Left ventricle myocardium inferior (tissue), 1 donor: Measurements from ENCODE around the gene INPP1. TPM values are rescaled to one million over a fixed set of nuclear protein-coding genes. Genes with fewer than 3 reads are reported as not detected.
A peak's percentile ranks its signal among the peaks of the same experiment; 100 is the strongest.

Experiments
- DNase-seq: peaks from one replicate; pipeline ENCODE4 v3.0.0-alpha.2; 2020
- H3K27ac ChIP-seq: fragments of 200-600 bp; replicated peaks from 2 replicates; pipeline ENCODE4 v1.8.0; 2021
- H3K27me3 ChIP-seq: fragments of 200-600 bp; 2 replicates; pipeline ENCODE4 v1.8.0; 2021; ENCODE audit warnings: low read depth
- H3K36me3 ChIP-seq: fragments of 200-600 bp; 2 replicates; pipeline ENCODE4 v1.8.0; 2021
- H3K4me1 ChIP-seq: fragments of 200-600 bp; 2 replicates; pipeline ENCODE4 v1.8.0; 2021
- H3K4me3 ChIP-seq: fragments of 200-600 bp; 2 replicates; pipeline ENCODE4 v1.8.0; 2021; ENCODE audit warnings: mild to moderate bottlenecking, moderate library complexity
- H3K9me3 ChIP-seq: fragments of 200-600 bp; replicated peaks from 2 replicates; pipeline ENCODE4 v1.8.0; 2021
- CTCF ChIP-seq: fragments of 200-600 bp; IDR thresholded peaks from 2 replicates; pipeline ENCODE4 v1.8.0; 2021; ENCODE audit warnings: antibody characterized with exemption, mild to moderate bottlenecking, borderline replicate concordance
- intact Hi-C: fragments of 100-400 bp; cut with micrococcal nuclease; formaldehyde crosslinking; loops from one replicate; pipeline ENCODE4 v1.11.0; 2022
- total RNA-seq: library from RNA; stranded (reverse); fragmentation: NEBNext Ultra II Directional; extraction: Animal tissue kit (Norgen Biotek cat#: 25700); gene quantifications from one replicate; pipeline ENCODE4 v1.2.1, GENCODE V29; 2021
- donor health status: DM: no; HTN: yes; CAD: no; lungs with severe emphysema.

INPP1 gene
- total RNA-seq, 1 donor from 2014 or later, result 15.0 TPM

- Histone ChIP-seq H3K9me3 (no peaks in the 10 kb centered on the region), H3K4me1 (peaks cover 50% of the 10 kb centered on the region), H3K36me3 (no peaks in the 10 kb centered on the region), H3K27me3 (no peaks in the 10 kb centered on the region), H3K4me3 (peak overlapping the region; percentile 92), H3K27ac (peak overlapping the region; percentile 89)
- no peak for DNase-seq
- TF ChIP-seq CTCF, result no peak
- intact Hi-C loops, result loop anchor here (5.0 kb wide), 1 partner anchor 57 kb away; no protein-coding TSS in a partner anchor
Measured at GRCh38 chr2:190410166-190410565, 66.8 kb downstream of the INPP1 start.

- intact Hi-C loops, result loop anchor here (5.0 kb wide), 1 partner anchor 54 kb away; no protein-coding TSS in a partner anchor
- Histone ChIP-seq H3K4me1 (peaks cover 61% of the 10 kb centered on the region), H3K9me3 (no peaks in the 10 kb centered on the region), H3K27me3 (no peaks in the 10 kb centered on the region), H3K4me3 (no peak overlapping the region), H3K36me3 (no peaks in the 10 kb centered on the region), H3K27ac (no peak overlapping the region)
- no peak for DNase-seq
- TF ChIP-seq CTCF, result no peak
Measured at GRCh38 chr2:190412966-190413365, 69.6 kb downstream of the INPP1 start.

GRCh38 chr2:190413421-190413820 lies 70.0 kb downstream of the INPP1 start:
- TF ChIP-seq CTCF, result no peak
- Histone ChIP-seq H3K4me1 (peaks cover 59% of the 10 kb centered on the region), H3K9me3 (no peaks in the 10 kb centered on the region), H3K36me3 (no peaks in the 10 kb centered on the region), H3K27me3 (no peaks in the 10 kb centered on the region), H3K27ac (peak overlapping the region; percentile 29), H3K4me3 (no peak overlapping the region)
- intact Hi-C loops, result loop anchor here (5.0 kb wide), 1 partner anchor 54 kb away; no protein-coding TSS in a partner anchor
- no peak for DNase-seq

GRCh38 chr2:190415251-190415650 lies 71.9 kb downstream of the INPP1 start:
- H3K27ac ChIP-seq, result peak overlapping the region; percentile 37

GRCh38 chr2:190415794-190416775 lies 72.7 kb downstream of the INPP1 start:
- Histone ChIP-seq H3K4me3 (no peak overlapping the region), H3K9me3 (no peaks in the 10 kb centered on the region), H3K4me1 (peaks cover 37% of the 10 kb centered on the region), H3K27ac (peak overlapping the region; percentile 37), H3K36me3 (no peaks in the 10 kb centered on the region), H3K27me3 (no peaks in the 10 kb centered on the region)
- intact Hi-C loops, result no loop called here
- TF ChIP-seq CTCF, result no peak
- no peak for DNase-seq

More at GRCh38 chr2:190415251-190415650, 71.9 kb downstream of the INPP1 start:
- H3K36me3 ChIP-seq, result no peaks in the 10 kb centered on the region
- H3K4me1 ChIP-seq, result peaks cover 41% of the 10 kb centered on the region
- H3K27me3 ChIP-seq, result no peaks in the 10 kb centered on the region
- no peaks in the 10 kb centered on the region for H3K9me3 ChIP-seq
- intact Hi-C loops, result no loop called here
- no peak overlapping the region for H3K4me3 ChIP-seq
- TF ChIP-seq CTCF, result no peak
- DNase-seq, result no peak
